GM12865 (cell line): Measurements from ENCODE around the gene DENND1B.

ENCODE experiments used
- DNase-seq: peaks from one replicate; pipeline ENCODE4 v3.0.0; 2010; ENCODE audit warnings: low read depth
- H3K4me3 ChIP-seq: 2 replicates; pipeline ENCODE4 v1.5.1; 2011; ENCODE audit warnings: mild to moderate bottlenecking, low read depth, low read length, control low read depth
- CTCF ChIP-seq: IDR thresholded peaks from 2 replicates; pipeline ENCODE4 v1.5.1; 2011; ENCODE audit warnings: low read length, control low read depth, low read depth, inconsistent platforms; ENCODE audit not compliant: insufficient read depth; ENCODE audit errors: missing control alignments

The DENND1B gene

GRCh38 chr1:197462539-197462938 is 312.7 kb downstream of the DENND1B start:
- H3K4me3 ChIP-seq: no peak overlapping the region
- no peak for DNase-seq
- no peak for TF ChIP-seq CTCF
